ENCODE results near the gene STON2.

GRCh38 chr14:81394739-81395138, 5.4 kb downstream of the STON2 start:
- TF ChIP-seq CTCF (IDR thresholded peaks at IDR 0.05) (no peak), POLR2A (IDR thresholded peaks at IDR 0.05) (no peak)

Data from body of pancreas (tissue), 4 donors.